ENCODE measurements around the gene DIP2A.
"Not testable (repeated sequence)": the region's sequence is repeated elsewhere in the genome, so short reads cannot be mapped to it uniquely, and the experiment has no call there.

Gene DIP2A

GRCh38 chr21:46436621-46437020 is 22.1 kb upstream of the DIP2A start:
- Histone ChIP-seq H3K36me3 (ENCODE audit: control insufficient read depth, insufficient read depth, low read length) (peaks cover 91% of the 10 kb centered on the region), H3K27ac (ENCODE audit: low read depth, low read length, severe bottlenecking) (no peak overlapping the region), H3K9me3 (ENCODE audit: control insufficient read depth, low read length) (no peaks in the 10 kb centered on the region), H3K4me3 (ENCODE audit: extremely low read depth, insufficient read depth, low read length, poor library complexity, severe bottlenecking) (no peak overlapping the region), H3K4me1 (ENCODE audit: control insufficient read depth, insufficient read depth, low read length, poor library complexity, severe bottlenecking) (no peaks in the 10 kb centered on the region)
- 94 to 95% methylated on average over 14 to 15 of the region's 15 CpGs for WGBS, 2 experiments (ENCODE audit: insufficient coverage in 2 of 2)

- no peak overlapping the region for H3K4me3 ChIP-seq (ENCODE audit: extremely low read depth, insufficient read depth, low read length, poor library complexity, severe bottlenecking)
- H3K4me1 ChIP-seq (ENCODE audit: control insufficient read depth, insufficient read depth, low read length, poor library complexity, severe bottlenecking): no peaks in the 10 kb centered on the region
- 96% methylated on average over 6 to 7 of the region's 13 CpGs for WGBS, 2 experiments (ENCODE audit: insufficient coverage in 2 of 2)
- no peaks in the 10 kb centered on the region for H3K9me3 ChIP-seq (ENCODE audit: control insufficient read depth, low read length)
- no peak overlapping the region for H3K27ac ChIP-seq (ENCODE audit: low read depth, low read length, severe bottlenecking)
- H3K36me3 ChIP-seq (ENCODE audit: control insufficient read depth, insufficient read depth, low read length): peaks cover 91% of the 10 kb centered on the region
These were observed 21.6 kb upstream of the DIP2A start for GRCh38 chr21:46437096-46437498.

GRCh38 chr21:46437511-46437910 is 21.2 kb upstream of the DIP2A start:
- Histone ChIP-seq H3K9me3 (ENCODE audit: control insufficient read depth, low read length) (no peaks in the 10 kb centered on the region), H3K27ac (ENCODE audit: low read depth, low read length, severe bottlenecking) (no peak overlapping the region), H3K4me1 (ENCODE audit: control insufficient read depth, insufficient read depth, low read length, poor library complexity, severe bottlenecking) (no peaks in the 10 kb centered on the region), H3K36me3 (ENCODE audit: control insufficient read depth, insufficient read depth, low read length) (peaks cover 89% of the 10 kb centered on the region), H3K4me3 (ENCODE audit: extremely low read depth, insufficient read depth, low read length, poor library complexity, severe bottlenecking) (no peak overlapping the region)
- 93 to 97% methylated on average over 11 to 13 of the region's 13 CpGs for WGBS, 2 experiments (ENCODE audit: insufficient coverage in 2 of 2)

GRCh38 chr21:46438241-46438640 is 20.4 kb upstream of the DIP2A start:
- H3K36me3 ChIP-seq (ENCODE audit: control insufficient read depth, insufficient read depth, low read length): peaks cover 88% of the 10 kb centered on the region
- WGBS, 2 experiments (ENCODE audit: insufficient coverage in 2 of 2): 95 to 99% methylated on average over 6 to 7 of the region's 11 CpGs

GRCh38 chr21:46439906-46440305 is 18.8 kb upstream of the DIP2A start:
- Histone ChIP-seq H3K4me3 (ENCODE audit: extremely low read depth, insufficient read depth, low read length, poor library complexity, severe bottlenecking) (no peak overlapping the region), H3K9me3 (ENCODE audit: control insufficient read depth, low read length) (no peaks in the 10 kb centered on the region), H3K27ac (ENCODE audit: low read depth, low read length, severe bottlenecking) (no peak overlapping the region), H3K4me1 (ENCODE audit: control insufficient read depth, insufficient read depth, low read length, poor library complexity, severe bottlenecking) (peaks cover 4% of the 10 kb centered on the region), H3K36me3 (ENCODE audit: control insufficient read depth, insufficient read depth, low read length) (peaks cover 89% of the 10 kb centered on the region)
- whole genome bisulfite sequencing, 2 experiments (ENCODE audit: insufficient coverage in 2 of 2): 92 to 95% methylated on average over 18 of the region's 18 CpGs

More at GRCh38 chr21:46438241-46438640, 20.4 kb upstream of the DIP2A start:
- no peaks in the 10 kb centered on the region for H3K9me3 ChIP-seq (ENCODE audit: control insufficient read depth, low read length)
- no peak overlapping the region for H3K27ac ChIP-seq (ENCODE audit: low read depth, low read length, severe bottlenecking)
- no peak overlapping the region for H3K4me3 ChIP-seq (ENCODE audit: extremely low read depth, insufficient read depth, low read length, poor library complexity, severe bottlenecking)
- H3K4me1 ChIP-seq (ENCODE audit: control insufficient read depth, insufficient read depth, low read length, poor library complexity, severe bottlenecking): peaks cover 4% of the 10 kb centered on the region

GRCh38 chr21:46441331-46441730 is 17.4 kb upstream of the DIP2A start:
- H3K36me3 ChIP-seq (ENCODE audit: control insufficient read depth, insufficient read depth, low read length): peaks cover 93% of the 10 kb centered on the region
- 97 to 98% methylated on average over 11 to 14 of the region's 14 CpGs for WGBS, 2 experiments (ENCODE audit: insufficient coverage in 2 of 2)
- H3K4me1 ChIP-seq (ENCODE audit: control insufficient read depth, insufficient read depth, low read length, poor library complexity, severe bottlenecking): peaks cover 4% of the 10 kb centered on the region
- H3K27ac ChIP-seq (ENCODE audit: low read depth, low read length, severe bottlenecking): no peak overlapping the region
- no peak overlapping the region for H3K4me3 ChIP-seq (ENCODE audit: extremely low read depth, insufficient read depth, low read length, poor library complexity, severe bottlenecking)
- no peaks in the 10 kb centered on the region for H3K9me3 ChIP-seq (ENCODE audit: control insufficient read depth, low read length)

- H3K9me3 ChIP-seq (ENCODE audit: control insufficient read depth, low read length): no peaks in the 10 kb centered on the region
- H3K36me3 ChIP-seq (ENCODE audit: control insufficient read depth, insufficient read depth, low read length): peaks cover 93% of the 10 kb centered on the region
- 94 to 97% methylated on average over 18 to 22 of the region's 23 CpGs for WGBS, 2 experiments (ENCODE audit: insufficient coverage in 2 of 2)
- peaks cover 4% of the 10 kb centered on the region for H3K4me1 ChIP-seq (ENCODE audit: control insufficient read depth, insufficient read depth, low read length, poor library complexity, severe bottlenecking)
- no peak overlapping the region for H3K27ac ChIP-seq (ENCODE audit: low read depth, low read length, severe bottlenecking)
- no peak overlapping the region for H3K4me3 ChIP-seq (ENCODE audit: extremely low read depth, insufficient read depth, low read length, poor library complexity, severe bottlenecking)
These were observed 16.7 kb upstream of the DIP2A start for GRCh38 chr21:46441961-46442498.

GRCh38 chr21:46442938-46443337 is 15.8 kb upstream of the DIP2A start:
- Histone ChIP-seq H3K27ac (ENCODE audit: low read depth, low read length, severe bottlenecking) (peak overlapping the region; percentile 16), H3K36me3 (ENCODE audit: control insufficient read depth, insufficient read depth, low read length) (peaks cover 92% of the 10 kb centered on the region), H3K4me3 (ENCODE audit: extremely low read depth, insufficient read depth, low read length, poor library complexity, severe bottlenecking) (no peak overlapping the region), H3K4me1 (ENCODE audit: control insufficient read depth, insufficient read depth, low read length, poor library complexity, severe bottlenecking) (peaks cover 4% of the 10 kb centered on the region), H3K9me3 (ENCODE audit: control insufficient read depth, low read length) (peaks cover under 1% of the 10 kb centered on the region)
- 93 to 94% methylated on average over 6 to 15 of the region's 15 CpGs for WGBS, 2 experiments (ENCODE audit: insufficient coverage in 2 of 2)

GRCh38 chr21:46443910-46444309 is 14.8 kb upstream of the DIP2A start:
- peaks cover 4% of the 10 kb centered on the region for H3K4me1 ChIP-seq (ENCODE audit: control insufficient read depth, insufficient read depth, low read length, poor library complexity, severe bottlenecking)
- WGBS, 2 experiments (ENCODE audit: insufficient coverage in 2 of 2): 87 to 93% methylated on average over 6 to 8 of the region's 8 CpGs
- H3K9me3 ChIP-seq (ENCODE audit: control insufficient read depth, low read length): peaks cover 7% of the 10 kb centered on the region
- peaks cover 90% of the 10 kb centered on the region for H3K36me3 ChIP-seq (ENCODE audit: control insufficient read depth, insufficient read depth, low read length)
- peak overlapping the region; percentile 36 for H3K27ac ChIP-seq (ENCODE audit: low read depth, low read length, severe bottlenecking)
- H3K4me3 ChIP-seq (ENCODE audit: extremely low read depth, insufficient read depth, low read length, poor library complexity, severe bottlenecking): no peak overlapping the region

GRCh38 chr21:46448108-46448507 is 10.6 kb upstream of the DIP2A start:
- Histone ChIP-seq H3K4me3 (ENCODE audit: extremely low read depth, insufficient read depth, low read length, poor library complexity, severe bottlenecking) (no peak overlapping the region), H3K9me3 (ENCODE audit: control insufficient read depth, low read length) (peaks cover 15% of the 10 kb centered on the region), H3K27ac (ENCODE audit: low read depth, low read length, severe bottlenecking) (no peak overlapping the region), H3K36me3 (ENCODE audit: control insufficient read depth, insufficient read depth, low read length) (peaks cover 54% of the 10 kb centered on the region), H3K4me1 (ENCODE audit: control insufficient read depth, insufficient read depth, low read length, poor library complexity, severe bottlenecking) (no peaks in the 10 kb centered on the region)
- WGBS, 2 experiments (ENCODE audit: insufficient coverage in 2 of 2): 91 to 94% methylated on average over 2 to 3 of the region's 5 CpGs

- H3K4me3 ChIP-seq (ENCODE audit: extremely low read depth, insufficient read depth, low read length, poor library complexity, severe bottlenecking); H3K27ac ChIP-seq (ENCODE audit: low read depth, low read length, severe bottlenecking); H3K4me1 ChIP-seq (ENCODE audit: control insufficient read depth, insufficient read depth, low read length, poor library complexity, severe bottlenecking): not testable (repeated sequence)
- WGBS, 2 experiments (ENCODE audit: insufficient coverage in 2 of 2): 97 to 98% methylated on average over 4 to 6 of the region's 6 CpGs
- H3K9me3 ChIP-seq (ENCODE audit: control insufficient read depth, low read length): peaks cover 15% of the 10 kb centered on the region
- H3K36me3 ChIP-seq (ENCODE audit: control insufficient read depth, insufficient read depth, low read length): peaks cover 49% of the 10 kb centered on the region
These were observed 9.8 kb upstream of the DIP2A start for GRCh38 chr21:46448855-46449254.
